Neural progenitor cell (in vitro differentiated cells): Measurements from ENCODE around the gene RNF144B.

Experiments used
- EZH2 ChIP-seq: fragments of 200-600 bp; sonication (generic); IDR thresholded peaks from 2 replicates; pipeline ENCODE4 v1.6.1; 2017; ENCODE audit warnings: antibody characterized with exemption, mild to moderate bottlenecking, moderate library complexity
- TF ChIP-seq, protein P1 (sequence below): fragments of 200-600 bp; sonication (generic); IDR thresholded peaks from 2 replicates; pipeline ENCODE4 v1.5.1; 2017; ENCODE audit warnings: antibody characterized with exemption, mild to moderate bottlenecking

DNA sequence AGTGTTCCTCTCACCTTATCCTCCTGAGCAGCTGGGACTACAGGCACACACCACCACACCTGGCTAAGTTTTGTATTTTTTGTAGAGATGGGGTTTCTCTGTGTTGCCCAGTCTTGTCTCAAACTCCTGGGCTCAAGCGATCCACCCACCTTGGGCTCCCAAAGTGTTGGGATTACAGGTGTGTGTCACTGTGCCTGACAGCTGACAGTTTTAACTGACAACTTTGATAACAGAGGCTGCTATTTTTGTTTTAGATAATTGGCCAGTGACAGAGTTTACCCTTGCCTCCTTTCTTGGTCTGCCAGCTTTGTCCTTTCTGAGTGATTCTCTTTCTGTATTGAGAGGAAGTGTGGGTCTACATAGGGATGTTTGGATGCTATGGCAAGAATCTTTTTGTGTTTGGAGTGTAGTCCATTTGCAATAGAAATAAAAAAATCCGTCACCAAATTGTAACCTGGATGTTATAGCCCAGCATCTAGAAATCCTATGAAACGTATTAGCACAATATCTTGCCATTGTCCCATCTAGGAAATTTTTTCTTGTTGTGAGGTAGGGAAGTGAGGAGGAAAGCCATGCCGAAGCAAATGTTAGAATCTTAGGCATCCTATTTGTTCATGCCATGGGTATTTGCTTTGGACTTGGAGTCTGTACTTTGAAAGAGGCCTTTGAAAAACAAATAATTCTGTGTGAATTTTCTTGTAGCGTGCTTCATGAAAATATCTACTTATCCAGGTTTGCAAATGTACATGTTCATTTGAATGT lies 80.8 kb downstream of the RNF144B start:
- TF ChIP-seq, protein P1, sequence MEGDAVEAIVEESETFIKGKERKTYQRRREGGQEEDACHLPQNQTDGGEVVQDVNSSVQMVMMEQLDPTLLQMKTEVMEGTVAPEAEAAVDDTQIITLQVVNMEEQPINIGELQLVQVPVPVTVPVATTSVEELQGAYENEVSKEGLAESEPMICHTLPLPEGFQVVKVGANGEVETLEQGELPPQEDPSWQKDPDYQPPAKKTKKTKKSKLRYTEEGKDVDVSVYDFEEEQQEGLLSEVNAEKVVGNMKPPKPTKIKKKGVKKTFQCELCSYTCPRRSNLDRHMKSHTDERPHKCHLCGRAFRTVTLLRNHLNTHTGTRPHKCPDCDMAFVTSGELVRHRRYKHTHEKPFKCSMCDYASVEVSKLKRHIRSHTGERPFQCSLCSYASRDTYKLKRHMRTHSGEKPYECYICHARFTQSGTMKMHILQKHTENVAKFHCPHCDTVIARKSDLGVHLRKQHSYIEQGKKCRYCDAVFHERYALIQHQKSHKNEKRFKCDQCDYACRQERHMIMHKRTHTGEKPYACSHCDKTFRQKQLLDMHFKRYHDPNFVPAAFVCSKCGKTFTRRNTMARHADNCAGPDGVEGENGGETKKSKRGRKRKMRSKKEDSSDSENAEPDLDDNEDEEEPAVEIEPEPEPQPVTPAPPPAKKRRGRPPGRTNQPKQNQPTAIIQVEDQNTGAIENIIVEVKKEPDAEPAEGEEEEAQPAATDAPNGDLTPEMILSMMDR: no peak
- no peak for TF ChIP-seq EZH2
